Fibroblast of lung (primary cell): ENCODE data around the gene TMX2. TPM values are rescaled to one million over a fixed set of nuclear protein-coding genes. Genes with fewer than 3 reads are reported as not detected.
"Not testable (repeated sequence)": the region's sequence is repeated elsewhere in the genome, so short reads cannot be mapped to it uniquely, and the experiment has no call there.

Source experiments
- DNase-seq, 2 donors: peaks; one replicate each; pipeline versions ENCODE4 v3.0.0 to v3.0.0-alpha.2; 2010; ENCODE audit warnings: low read depth in 2 of 2
- H2AFZ ChIP-seq: 2 replicates; pipeline ENCODE4 v1.5.1; 2012; ENCODE audit warnings: low read length, control low read depth, inconsistent platforms
- H3K27ac ChIP-seq: 2 replicates; pipeline ENCODE4 v1.5.1; 2011; ENCODE audit warnings: low read length, control low read depth; ENCODE audit not compliant: insufficient read depth
- H3K27me3 ChIP-seq: 2 replicates; pipeline ENCODE4 v1.5.1; 2011; ENCODE audit warnings: mild to moderate bottlenecking, low read length; ENCODE audit not compliant: control insufficient read depth, insufficient read depth
- H3K36me3 ChIP-seq: 2 replicates; pipeline ENCODE4 v1.5.1; 2011; ENCODE audit warnings: low read length; ENCODE audit not compliant: control insufficient read depth, insufficient read depth
- H3K4me1 ChIP-seq: 2 replicates; pipeline ENCODE4 v1.5.1; 2011; ENCODE audit warnings: low read length; ENCODE audit not compliant: control insufficient read depth, insufficient read depth; ENCODE audit errors: extremely low read depth
- H3K4me2 ChIP-seq: 2 replicates; pipeline ENCODE4 v1.5.1; 2011; ENCODE audit warnings: low read length, control low read depth; ENCODE audit not compliant: insufficient read depth; ENCODE audit errors: extremely low read depth
- H3K4me3 ChIP-seq, 4 experiments: fragments of 200-600 bp in 1 of 4; sonication (generic) in 1 of 4; replicated peaks in 1 of 4; 2 replicates each; pipeline ENCODE4 v1.5.1; 2011 to 2016; ENCODE audit warnings: low read length in 4 of 4, low read depth in 3 of 4, mild to moderate bottlenecking in 3 of 4, control low read depth in 2 of 4, inconsistent platforms in 1 of 4, mixed read lengths in 1 of 4; ENCODE audit not compliant: insufficient read depth in 1 of 4; ENCODE audit errors: control extremely low read depth in 1 of 4
- H3K79me2 ChIP-seq: 2 replicates; pipeline ENCODE4 v1.5.1; 2012; ENCODE audit warnings: mild to moderate bottlenecking, low read length, inconsistent platforms; ENCODE audit not compliant: control insufficient read depth, insufficient read depth
- H3K9ac ChIP-seq: 2 replicates; pipeline ENCODE4 v1.5.1; 2011; ENCODE audit warnings: mild to moderate bottlenecking, low read length, control low read depth; ENCODE audit not compliant: insufficient read depth
- H3K9me3 ChIP-seq: 2 replicates; pipeline ENCODE4 v1.5.1; 2012; ENCODE audit warnings: low read depth, low read length; ENCODE audit not compliant: control insufficient read depth, insufficient read depth
- H4K20me1 ChIP-seq: 2 replicates; pipeline ENCODE4 v1.5.1; 2011; ENCODE audit warnings: low read length; ENCODE audit not compliant: control insufficient read depth, insufficient read depth; ENCODE audit errors: extremely low read depth
- EZH2 ChIP-seq: IDR thresholded peaks from 2 replicates; pipeline ENCODE4 v1.5.1; 2012; ENCODE audit warnings: low read length, control low read depth, mild to moderate bottlenecking; ENCODE audit errors: missing control alignments
- polyA plus RNA-seq, 2 donors: library from polyadenylated mRNA; depleted of rRNA in 1 of 2; stranded (reverse) in 1 of 2; unstranded in 1 of 2; fragments of >200 nt; gene quantifications; 2 replicates each; pipeline ENCODE4 v1.2.1, GENCODE V29; 2011 to 2012; ENCODE audit warnings: missing spikeins in 1 of 2
- total RNA-seq: library from RNA; depleted of rRNA; stranded (reverse); fragments of >200 nt; gene quantifications from 2 replicates; pipeline ENCODE4 v1.2.1, GENCODE V29; 2014
- TF ChIP-seq, protein P1 (sequence below), 2 donors: IDR thresholded peaks in 1 of 2; conservative IDR thresholded peaks in 1 of 2; 1 replicate in 1 of 2; 2 replicates in 1 of 2; pipeline ENCODE4 v1.5.1; 2011 to 2012; ENCODE audit warnings: low read length in 2 of 2, control low read depth in 1 of 2, inconsistent platforms in 1 of 2, low read depth in 1 of 2, mild to moderate bottlenecking in 1 of 2

TMX2 gene
- total and polyA plus RNA-seq, 2 donors (not counting 1 experiment from before 2014, with no cell fraction given): 62.8 to 71.8 TPM

DNA sequence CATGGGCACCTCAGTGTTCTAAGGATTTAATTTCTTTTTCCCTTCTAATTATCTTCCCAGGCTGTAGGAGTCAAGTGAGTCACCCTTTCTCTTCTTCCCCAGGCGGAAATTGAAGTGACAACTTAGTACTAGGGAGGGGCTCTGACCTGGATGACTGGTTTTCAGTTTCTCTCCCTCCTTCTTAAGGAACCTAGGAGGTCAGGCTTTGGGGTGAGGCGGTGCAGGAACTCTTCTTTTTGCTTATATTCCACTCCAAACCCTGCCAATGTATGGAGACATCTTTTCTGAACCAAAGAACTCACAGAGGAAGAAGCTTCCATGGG lies 31.9 kb upstream of the TMX2 start:
- peak in 1 of 2 donors; percentile 39 for DNase-seq

DNA sequence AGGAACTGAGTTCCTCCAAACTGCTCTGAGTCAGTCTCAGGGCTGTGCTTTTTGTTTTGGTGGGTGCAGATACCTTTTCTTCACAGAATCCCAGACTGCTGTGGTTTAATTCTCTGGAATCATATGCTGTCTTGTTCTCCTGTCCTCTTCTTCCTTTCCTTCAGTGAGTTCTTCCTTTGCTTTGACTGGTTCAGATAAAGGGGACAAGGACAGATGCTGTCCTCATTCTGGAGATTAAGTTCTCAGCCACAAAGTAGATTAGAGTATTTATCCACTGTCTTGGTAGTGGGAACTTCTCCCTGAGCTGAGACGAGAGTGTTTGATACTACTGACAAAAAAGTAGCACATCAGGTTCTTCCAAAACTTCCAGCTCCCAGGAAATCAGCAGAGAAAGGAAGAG lies 31.2 kb upstream of the TMX2 start:
- Histone ChIP-seq H4K20me1 (peaks cover 2% of the 10 kb centered on the region), H3K36me3 (peaks cover 2% of the 10 kb centered on the region), H3K27me3 (no peaks in the 10 kb centered on the region), H3K79me2 (peaks cover 42% of the 10 kb centered on the region), H3K4me1 (peaks cover 2% of the 10 kb centered on the region), H3K9me3 (no peaks in the 10 kb centered on the region), H3K27ac (no peak overlapping the region), H3K9ac (no peak overlapping the region), H3K4me3 (no peak overlapping the region), H3K4me2 (no peak overlapping the region), H2AFZ (no peak overlapping the region)
- no peak for DNase-seq
- TF ChIP-seq EZH2: no peak
- TF ChIP-seq, protein P1, sequence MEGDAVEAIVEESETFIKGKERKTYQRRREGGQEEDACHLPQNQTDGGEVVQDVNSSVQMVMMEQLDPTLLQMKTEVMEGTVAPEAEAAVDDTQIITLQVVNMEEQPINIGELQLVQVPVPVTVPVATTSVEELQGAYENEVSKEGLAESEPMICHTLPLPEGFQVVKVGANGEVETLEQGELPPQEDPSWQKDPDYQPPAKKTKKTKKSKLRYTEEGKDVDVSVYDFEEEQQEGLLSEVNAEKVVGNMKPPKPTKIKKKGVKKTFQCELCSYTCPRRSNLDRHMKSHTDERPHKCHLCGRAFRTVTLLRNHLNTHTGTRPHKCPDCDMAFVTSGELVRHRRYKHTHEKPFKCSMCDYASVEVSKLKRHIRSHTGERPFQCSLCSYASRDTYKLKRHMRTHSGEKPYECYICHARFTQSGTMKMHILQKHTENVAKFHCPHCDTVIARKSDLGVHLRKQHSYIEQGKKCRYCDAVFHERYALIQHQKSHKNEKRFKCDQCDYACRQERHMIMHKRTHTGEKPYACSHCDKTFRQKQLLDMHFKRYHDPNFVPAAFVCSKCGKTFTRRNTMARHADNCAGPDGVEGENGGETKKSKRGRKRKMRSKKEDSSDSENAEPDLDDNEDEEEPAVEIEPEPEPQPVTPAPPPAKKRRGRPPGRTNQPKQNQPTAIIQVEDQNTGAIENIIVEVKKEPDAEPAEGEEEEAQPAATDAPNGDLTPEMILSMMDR (conservative IDR thresholded peaks at IDR 0.05 in 1 of 2, IDR thresholded peaks at IDR 0.05 in 1 of 2; ENCODE audit: low read depth in 1 of 2, low read length in 2 of 2): no peak

More for the DNA sequence above, 31.9 kb upstream of the TMX2 start:
- Histone ChIP-seq H3K4me1 (peaks cover 2% of the 10 kb centered on the region), H3K4me2 (no peak overlapping the region), H3K27ac (no peak overlapping the region), H2AFZ (no peak overlapping the region), H3K79me2 (peaks cover 44% of the 10 kb centered on the region), H4K20me1 (peaks cover 2% of the 10 kb centered on the region), H3K27me3 (no peaks in the 10 kb centered on the region), H3K36me3 (peaks cover 2% of the 10 kb centered on the region), H3K9ac (no peak overlapping the region), H3K9me3 (no peaks in the 10 kb centered on the region), H3K4me3 (no peak overlapping the region)
- TF ChIP-seq, protein P1 (conservative IDR thresholded peaks at IDR 0.05 in 1 of 2, IDR thresholded peaks at IDR 0.05 in 1 of 2; ENCODE audit: low read depth in 1 of 2, low read length in 2 of 2): no peak
- TF ChIP-seq EZH2: no peak

DNA sequence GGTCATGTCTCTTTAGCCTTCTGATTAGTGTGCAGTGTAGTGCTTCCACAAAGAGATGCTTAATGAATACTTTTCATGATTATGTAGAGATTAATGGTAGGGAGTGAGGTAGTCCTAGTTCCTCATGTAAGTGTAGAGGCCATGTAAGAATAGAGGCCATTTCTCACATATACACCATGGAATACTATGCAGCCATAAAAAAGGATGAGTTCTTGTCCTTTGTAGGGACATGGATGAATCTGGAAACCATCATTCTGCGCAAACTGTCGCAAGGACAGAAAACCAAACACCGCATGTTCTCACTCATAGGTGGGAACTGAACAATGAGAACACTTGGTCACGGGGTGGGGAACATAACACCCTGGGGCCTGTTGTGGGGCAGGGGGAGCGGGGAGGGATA lies 21.9 kb upstream of the TMX2 start:
- not testable (repeated sequence) for H3K36me3 ChIP-seq, H3K9me3 ChIP-seq, H4K20me1 ChIP-seq, H3K27ac ChIP-seq, DNase-seq, H3K9ac ChIP-seq, H3K79me2 ChIP-seq, H3K27me3 ChIP-seq, H2AFZ ChIP-seq, H3K4me2 ChIP-seq, H3K4me3 ChIP-seq, H3K4me1 ChIP-seq
